HepG2 (cell line): ENCODE data around the gene IL3. TPM values are rescaled to one million over a fixed set of nuclear protein-coding genes. Genes with fewer than 3 reads are reported as not detected.

Experiments used
- ATAC-seq: fragments of 200-7000 bp; cut with Tn5 transposase; 3 replicates; pipeline ENCODE4 v1.9.1; 2020; ENCODE audit warnings: mild to moderate bottlenecking, moderate library complexity
- BruUV-seq: library from RNA; stranded (reverse); fragments of 400-500 nt; replicated peaks from 2 replicates; lab custom pipeline; 2021; lab: Mats Ljungman, UMichigan
- CTCF ChIA-PET: fragments of 300-600 bp; formaldehyde crosslinking; extraction: SDS; loops from one replicate; lab custom pipeline; 2021; ENCODE audit warnings: low total read pairs, inconsistent platforms, low intra/inter-chr PET ratio; lab: Yijun Ruan, JAX
- POLR2A ChIA-PET: fragments of 350-600 bp; sonication (Branson Sonifier 250); formaldehyde crosslinking; loops from one replicate; lab custom pipeline; 2020; ENCODE audit warnings: antibody characterized with exemption, inconsistent platforms; lab: Yijun Ruan, JAX
- DNase-seq: peaks from one replicate; pipeline ENCODE4 v3.0.0-alpha.2; 2015; ENCODE audit warnings: low spot score
- FAIRE-seq: peaks from 3 replicates; lab custom pipeline; 2011; peaks lifted over from hg19 to GRCh38; lab: Jason Lieb, UNC
- H2AFZ ChIP-seq: one replicate; pipeline ENCODE4 v1.6.1; 2011; ENCODE audit warnings: low read length, inconsistent platforms
- H3K27ac ChIP-seq: fragments of 300-600 bp; 3 replicates; pipeline ENCODE4 v1.8.0; 2011; ENCODE audit warnings: mixed run types, mild to moderate bottlenecking, mixed read lengths, low read length, inconsistent platforms; ENCODE audit not compliant: insufficient read depth; ENCODE audit errors: extremely low read length
- H3K27me3 ChIP-seq, 2 experiments: fragments of 200-600 bp in 1 of 2; 2 replicates in 1 of 2; 3 replicates in 1 of 2; pipeline versions ENCODE4 v1.6.0 to v1.8.0; 2011; ENCODE audit warnings: low read length in 2 of 2, mild to moderate bottlenecking in 2 of 2, moderate library complexity in 2 of 2, inconsistent platforms in 1 of 2; ENCODE audit not compliant: insufficient read depth in 2 of 2, control insufficient read depth in 1 of 2
- H3K36me3 ChIP-seq, 2 experiments: fragments of 200-600 bp in 1 of 2; replicated peaks in 1 of 2; 2 replicates in 1 of 2; 3 replicates in 1 of 2; pipeline versions ENCODE4 v1.5.1 to v1.8.0; 2011; ENCODE audit warnings: low read length in 2 of 2, inconsistent platforms in 1 of 2; ENCODE audit not compliant: insufficient read depth in 2 of 2, control insufficient read depth in 1 of 2
- H3K4me1 ChIP-seq: 2 replicates; pipeline ENCODE4 v1.5.1; 2012; ENCODE audit warnings: low read length, inconsistent platforms; ENCODE audit not compliant: insufficient read depth
- H3K4me2 ChIP-seq: 2 replicates; pipeline ENCODE4 v1.6.0; 2011; ENCODE audit warnings: low read depth, low read length, inconsistent platforms
- H3K4me3 ChIP-seq, 3 experiments: fragments of 200-600 bp in 1 of 3; sonication (generic), shearing (Covaris generic) in 1 of 3; replicated peaks in 1 of 3; 2 replicates each; pipeline ENCODE4 v1.5.1; 2011 to 2016; ENCODE audit warnings: low read length in 3 of 3, inconsistent platforms in 2 of 3, low read depth in 2 of 3, mild to moderate bottlenecking in 2 of 3, control low read depth in 1 of 3, mixed read lengths in 1 of 3; ENCODE audit not compliant: insufficient read depth in 1 of 3
- H3K79me2 ChIP-seq: one replicate; pipeline ENCODE4 v1.6.1; 2011; ENCODE audit warnings: low read length, inconsistent platforms; ENCODE audit not compliant: insufficient read depth
- H3K9ac ChIP-seq: 2 replicates; pipeline ENCODE4 v1.6.0; 2011; ENCODE audit warnings: mild to moderate bottlenecking, low read depth, low read length, inconsistent platforms; ENCODE audit not compliant: insufficient read depth
- H3K9me3 ChIP-seq: 2 replicates; pipeline ENCODE4 v1.5.1; 2012; ENCODE audit warnings: mild to moderate bottlenecking, low read length
- H4K20me1 ChIP-seq: 2 replicates; pipeline ENCODE4 v1.6.0; 2011; ENCODE audit warnings: inconsistent platforms, mild to moderate bottlenecking, low read length, moderate library complexity; ENCODE audit not compliant: insufficient read depth
- ATF1 ChIP-seq: IDR thresholded peaks from 2 replicates; pipeline ENCODE4 v1.6.1; 2016; ENCODE audit warnings: mild to moderate bottlenecking, control low read depth
- IKZF4 ChIP-seq: sonication (generic); formaldehyde crosslinking; IDR thresholded peaks from 2 replicates; pipeline ENCODE4 v1.5.1; 2020; ENCODE audit warnings: borderline replicate concordance, mild to moderate bottlenecking, low read depth, missing genetic modification reagents; ENCODE audit errors: not compliant biosample characterization
- KAT7 ChIP-seq: IDR thresholded peaks from 2 replicates; pipeline ENCODE4 v1.6.1; 2018; ENCODE audit warnings: borderline replicate concordance, missing compliant biosample characterization
- KDM1A ChIP-seq: IDR thresholded peaks from 2 replicates; pipeline ENCODE4 v1.6.1; 2016; ENCODE audit warnings: missing compliant biosample characterization
- NCOA5 ChIP-seq: sonication (generic); formaldehyde crosslinking; IDR thresholded peaks from 2 replicates; pipeline ENCODE4 v1.4.0; 2020; ENCODE audit warnings: missing genetic modification reagents
- NCOR1 ChIP-seq: fragments of 200-600 bp; sonication (generic); IDR thresholded peaks from 2 replicates; pipeline ENCODE4 v1.7.0; 2017; ENCODE audit warnings: antibody characterized with exemption, low read length, borderline replicate concordance
- PCBP2 ChIP-seq: fragments of 200-400 bp; formaldehyde crosslinking; optimal IDR thresholded peaks from 2 replicates; pipeline ENCODE3; 2018; ENCODE audit warnings: low read length, low read depth; ENCODE audit not compliant: poor library complexity, severe bottlenecking
- PHB2 ChIP-seq: fragments of 450-650 bp; IDR thresholded peaks from 2 replicates; pipeline ENCODE4 v1.6.1; 2018; ENCODE audit not compliant: partially characterized antibody
- REL ChIP-seq: sonication (generic); formaldehyde crosslinking; conservative IDR thresholded peaks from 2 replicates; pipeline ENCODE4 v1.8.0; 2022; ENCODE audit warnings: mild to moderate bottlenecking, missing genetic modification reagents, moderate library complexity
- REXO4 ChIP-seq: sonication (generic); formaldehyde crosslinking; IDR thresholded peaks from 2 replicates; pipeline ENCODE4 v1.8.0; 2022; ENCODE audit warnings: missing genetic modification reagents, mild to moderate bottlenecking, borderline replicate concordance
- SETDB1 ChIP-seq: sonication (generic); formaldehyde crosslinking; IDR thresholded peaks from 2 replicates; pipeline ENCODE4 v1.5.1; 2020; ENCODE audit warnings: missing genetic modification reagents, mild to moderate bottlenecking, borderline replicate concordance
- U2AF1 ChIP-seq: fragments of 200-400 bp; formaldehyde crosslinking; optimal IDR thresholded peaks from 2 replicates; pipeline ENCODE3; 2017; ENCODE audit warnings: mild to moderate bottlenecking, low read depth, low read length
- USF2 ChIP-seq, 2 experiments: sonication (generic) in 1 of 2; formaldehyde crosslinking in 1 of 2; IDR thresholded peaks; 2 replicates each; pipeline versions ENCODE4 v1.5.1 to v1.6.1; 2011 to 2020; ENCODE audit warnings: borderline replicate concordance in 1 of 2, low read depth in 1 of 2, low read length in 1 of 2, mild to moderate bottlenecking in 1 of 2, missing genetic modification reagents in 1 of 2, moderate library complexity in 1 of 2
- YEATS2 ChIP-seq: sonication (generic); formaldehyde crosslinking; IDR thresholded peaks from 2 replicates; pipeline ENCODE4 v1.4.0; 2020; ENCODE audit warnings: missing genetic modification reagents, borderline replicate concordance
- ZBTB7B ChIP-seq: sonication (generic); formaldehyde crosslinking; IDR thresholded peaks from 2 replicates; pipeline ENCODE4 v1.4.0; 2020; ENCODE audit warnings: missing genetic modification reagents
- ZNF337 ChIP-seq: sonication (generic); formaldehyde crosslinking; IDR thresholded peaks from 2 replicates; pipeline ENCODE4 v1.5.1; 2020; ENCODE audit warnings: missing genetic modification reagents, low read depth, mild to moderate bottlenecking, borderline replicate concordance
- ZNF557 ChIP-seq: sonication (generic); formaldehyde crosslinking; IDR thresholded peaks from 2 replicates; pipeline ENCODE4 v1.4.0; 2020; ENCODE audit warnings: missing genetic modification reagents
- ZNF776 ChIP-seq: sonication (generic); formaldehyde crosslinking; IDR thresholded peaks from 2 replicates; pipeline ENCODE4 v1.4.0; 2020; ENCODE audit warnings: mild to moderate bottlenecking, missing genetic modification reagents
- ZSCAN30 ChIP-seq: sonication (generic); formaldehyde crosslinking; IDR thresholded peaks from 2 replicates; pipeline ENCODE4 v1.5.0; 2020; ENCODE audit warnings: mild to moderate bottlenecking, missing genetic modification reagents
- WGBS: methylation state at CpG from one replicate; pipeline ENCODE4 v1.1.6; 2017; ENCODE audit warnings: low lambda C conversion rate; 5-methylcytosine and 5-hydroxymethylcytosine counted together
- in situ Hi-C: cut with HindIII; loops from 2 replicates; pipeline ENCODE4 v1.10.0; 2017; ENCODE audit warnings: low pct_unique_long_range_greater_than_20kb; ENCODE audit not compliant: extremely low pct_ligation_motif_present
- intact Hi-C: fragments of 100-400 bp; cut with micrococcal nuclease; formaldehyde crosslinking; loops from one replicate; pipeline ENCODE4 v1.10.0; 2022; ENCODE audit not compliant: unreplicated experiment
- polyA plus RNA-seq, 8 experiments: library from polyadenylated mRNA; depleted of rRNA in 3 of 8; stranded (reverse) in 7 of 8; unstranded in 1 of 8; fragments of >200 nt; fragmentation: Illumina TruSeq in 4 of 8; extraction: Trizol in 4 of 8; gene quantifications; 2 replicates each; pipeline versions ENCODE4 v1.2.1 to v1.2.3, GENCODE V29; 2011 to 2016; ENCODE audit warnings: low read depth in 4 of 8, missing spikeins in 1 of 8, mixed read lengths in 1 of 8; ENCODE audit not compliant: insufficient read depth in 1 of 8
- total RNA-seq, 5 experiments: library from RNA; depleted of rRNA; stranded (reverse); fragments of >200 nt; fragmentation: Illumina TruSeq; extraction: Trizol; gene quantifications; 2 replicates each; pipeline ENCODE4 v1.2.3, GENCODE V29; 2016; ENCODE audit warnings: low read depth in 1 of 5
- TF ChIP-seq, protein P1 (sequence below): sonication (generic); formaldehyde crosslinking; IDR thresholded peaks from 2 replicates; pipeline ENCODE4 v1.5.0; 2020; ENCODE audit warnings: missing genetic modification reagents

IL3 gene
- total and polyA plus RNA-seq, 2 of the 13 experiments (the other 11 are each of a cell fraction or from before 2014, with no cell fraction given), result not detected

GRCh38 chr5:132076983-132077382, 16.5 kb downstream of the IL3 start:
- Histone ChIP-seq H3K9me3 (no peaks in the 10 kb centered on the region), H2AFZ (no peak overlapping the region), H3K4me1 (peaks cover 40% of the 10 kb centered on the region), H3K36me3 (no peaks in the 10 kb centered on the region), H4K20me1 (no peaks in the 10 kb centered on the region), H3K27me3 (peaks cover 0 to 15% of the 10 kb centered on the region in 2 experiments; a peak in 3 of 5 replicates), H3K4me2 (no peak overlapping the region), H3K9ac (no peak overlapping the region), H3K4me3 (no peak overlapping the region), H3K79me2 (no peaks in the 10 kb centered on the region), H3K27ac (no peak overlapping the region)
- no peak for FAIRE-seq
- ChIA-PET CTCF (no interaction called here), POLR2A (no interaction called here)
- in situ Hi-C loops (no loop called here), intact Hi-C loops (no loop called here)
- no TSS peak for BruUV-seq
- no peak for DNase-seq
- no peak for ATAC-seq
- WGBS, result 77% methylated on average over 8 of the region's 8 CpGs
- TF ChIP-seq ZNF337 (CRISPR knock-in tag), result no peak
- TF ChIP-seq, protein P1, sequence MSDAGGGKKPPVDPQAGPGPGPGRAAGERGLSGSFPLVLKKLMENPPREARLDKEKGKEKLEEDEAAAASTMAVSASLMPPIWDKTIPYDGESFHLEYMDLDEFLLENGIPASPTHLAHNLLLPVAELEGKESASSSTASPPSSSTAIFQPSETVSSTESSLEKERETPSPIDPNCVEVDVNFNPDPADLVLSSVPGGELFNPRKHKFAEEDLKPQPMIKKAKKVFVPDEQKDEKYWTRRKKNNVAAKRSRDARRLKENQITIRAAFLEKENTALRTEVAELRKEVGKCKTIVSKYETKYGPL (CRISPR knock-in tag), result no peak
- TF ChIP-seq YEATS2, result no peak
- no peak for TF ChIP-seq KAT7
- TF ChIP-seq NCOR1, result no peak
- no peak for TF ChIP-seq PCBP2
- TF ChIP-seq SETDB1 (CRISPR knock-in tag), result no peak
- TF ChIP-seq ZSCAN30, result no peak
- TF ChIP-seq USF2 (IDR thresholded peaks at IDR 0.05; ENCODE audit: low read depth, low read length), result no peak
- TF ChIP-seq USF2 (CRISPR knock-in tag; IDR thresholded peaks at IDR 0.05; ENCODE audit: borderline replicate concordance), result no peak
- TF ChIP-seq ZNF776, result no peak
- TF ChIP-seq REL (CRISPR knock-in tag), result no peak
- TF ChIP-seq ZBTB7B (CRISPR knock-in tag), result no peak
- TF ChIP-seq KDM1A (CRISPR knock-in tag), result no peak
- TF ChIP-seq IKZF4 (CRISPR knock-in tag), result no peak
- no peak for TF ChIP-seq NCOA5
- no peak for TF ChIP-seq ATF1 (CRISPR knock-in tag)
- no peak for TF ChIP-seq U2AF1
- TF ChIP-seq PHB2, result no peak
- TF ChIP-seq ZNF557 (CRISPR knock-in tag), result no peak
- no peak for TF ChIP-seq REXO4 (CRISPR knock-in tag)
